ENCODE measurements around the gene AIM2. TPM values are rescaled to one million over a fixed set of nuclear protein-coding genes. Genes with fewer than 3 reads are reported as not detected.

The AIM2 gene
- total and polyA plus RNA-seq, 10 of the 15 experiments (the other 5 are each of a cell fraction or from before 2014, with no cell fraction given): 7.9 to 35.7 (median 12.8) TPM

DNA sequence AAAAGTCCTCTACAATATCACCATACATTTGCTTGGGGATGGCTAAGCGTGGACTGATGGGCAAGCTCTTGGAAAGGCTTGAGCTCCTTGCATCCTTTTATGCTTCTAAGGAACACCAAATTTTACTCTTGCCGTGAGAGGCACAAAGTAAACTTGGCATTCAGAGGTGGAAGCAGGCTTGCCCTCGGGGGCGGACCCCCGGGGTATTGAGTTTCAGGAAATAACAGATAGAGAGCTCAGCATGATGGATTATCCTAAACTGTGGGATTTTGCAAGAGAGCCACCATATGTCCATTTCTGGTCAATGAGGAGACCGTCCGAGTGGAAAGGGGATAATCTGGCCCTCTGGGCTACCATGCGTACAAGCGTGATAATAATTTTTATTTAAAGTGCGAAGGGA lies 52.8 kb downstream of the AIM2 start:
- no peaks in the 10 kb centered on the region for H3K27me3 ChIP-seq (replicated peaks in 1 of 2; ENCODE audit: control insufficient read depth in 2 of 2, insufficient read depth in 2 of 2, low read length in 1 of 2)
- no peaks in the 10 kb centered on the region; the same call in 1 of the 2 replicates for H3K4me1 ChIP-seq (ENCODE audit: control insufficient read depth, insufficient read depth, low read length)
- CTCF ChIA-PET: interaction anchor here (0.6 to 1.2 kb wide), 3 partner anchors 16 to 663 kb away, joined by 3 read pairs; no protein-coding TSS in a partner anchor
- no peak overlapping the region for H3K4me3 ChIP-seq
- H2AFZ ChIP-seq (ENCODE audit: control insufficient read depth, low read depth, low read length): no peak overlapping the region
- DNase-seq (ENCODE audit: low read depth, low spot score) (no peak), ATAC-seq (no peak), FAIRE-seq (no peak)
- H3K79me2 ChIP-seq (ENCODE audit: control insufficient read depth, insufficient read depth, low read length): peaks cover 82% of the 10 kb centered on the region
- no peaks in the 10 kb centered on the region; the same call in 1 of the 3 replicates for H3K9me3 ChIP-seq (replicated peaks; ENCODE audit: control insufficient read depth, insufficient read depth, low read length)
- 97% methylated on average over 10 of the region's 10 CpGs for WGBS (ENCODE audit: insufficient coverage, insufficient replicate concordance, low lambda C conversion rate, missing lambda C conversion rate)
- in situ Hi-C loops (cut with MboI): no loop called here
- H3K4me2 ChIP-seq (ENCODE audit: control insufficient read depth, insufficient read depth): no peak overlapping the region
- SMC1A ChIA-PET (ENCODE audit: uncharacterized antibody, unreplicated experiment): interaction anchor here (4.5 kb wide), 1 partner anchor 17 kb away, joined by 15 read pairs; no protein-coding TSS in a partner anchor
- POLR2A ChIA-PET: interaction anchor here (1.2 kb wide), 1 partner anchor 17 kb away, joined by 3 read pairs; no protein-coding TSS in a partner anchor
- peaks cover 1 to 45% of the 10 kb centered on the region in 2 experiments for H3K36me3 ChIP-seq (ENCODE audit: control insufficient read depth in 2 of 2, insufficient read depth in 2 of 2, low read length in 1 of 2)
- no peak overlapping the region for H3K9ac ChIP-seq (ENCODE audit: control insufficient read depth, insufficient read depth, low read length)
- H3K27ac ChIP-seq (ENCODE audit: control insufficient read depth, insufficient read depth): no peak overlapping the region
- RAD21 ChIA-PET (ENCODE audit: unreplicated experiment): no interaction called here
- intact Hi-C loops (cut with micrococcal nuclease; ENCODE audit: unreplicated experiment): loop anchor here (5.0 kb wide), 1 partner anchor 34 kb away; no protein-coding TSS in a partner anchor
- no TSS peak for BruUV-seq (replicated peaks)
- H4K20me1 ChIP-seq (ENCODE audit: control insufficient read depth, insufficient read depth): peaks cover 5% of the 10 kb centered on the region; the same call in 1 of the 2 replicates
- TF ChIP-seq ZBTB4 (CRISPR knock-in tag; IDR thresholded peaks at IDR 0.05): no peak
- TF ChIP-seq SREBF1 (IDR thresholded peaks at IDR 0.05; ENCODE audit: low read length): no peak
- TF ChIP-seq PML (IDR thresholded peaks at IDR 0.05; ENCODE audit: low read length): no peak
- TF ChIP-seq ZSCAN29 (IDR thresholded peaks at IDR 0.05): no peak
- TF ChIP-seq CHD2 (IDR thresholded peaks at IDR 0.05; ENCODE audit: borderline replicate concordance, low read depth, low read length): no peak
- no peak for TF ChIP-seq ZNF622 (IDR thresholded peaks at IDR 0.05)
- no peak for TF ChIP-seq REST (IDR thresholded peaks at IDR 0.05; ENCODE audit: low read depth, low read length)
- no peak for TF ChIP-seq RFX5 (IDR thresholded peaks at IDR 0.05; ENCODE audit: low read depth, low read length)
- no peak for TF ChIP-seq NFXL1 (IDR thresholded peaks at IDR 0.05; ENCODE audit: borderline replicate concordance)
- TF ChIP-seq ZZZ3 (IDR thresholded peaks at IDR 0.05; ENCODE audit: control insufficient read depth, insufficient read length, low read depth): no peak
- TF ChIP-seq, protein P1, sequence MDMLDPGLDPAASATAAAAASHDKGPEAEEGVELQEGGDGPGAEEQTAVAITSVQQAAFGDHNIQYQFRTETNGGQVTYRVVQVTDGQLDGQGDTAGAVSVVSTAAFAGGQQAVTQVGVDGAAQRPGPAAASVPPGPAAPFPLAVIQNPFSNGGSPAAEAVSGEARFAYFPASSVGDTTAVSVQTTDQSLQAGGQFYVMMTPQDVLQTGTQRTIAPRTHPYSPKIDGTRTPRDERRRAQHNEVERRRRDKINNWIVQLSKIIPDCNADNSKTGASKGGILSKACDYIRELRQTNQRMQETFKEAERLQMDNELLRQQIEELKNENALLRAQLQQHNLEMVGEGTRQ (IDR thresholded peaks at IDR 0.05; ENCODE audit: borderline replicate concordance, low read depth, low read length): no peak
- TF ChIP-seq EED (IDR thresholded peaks at IDR 0.05; ENCODE audit: low read depth): no peak
- no peak for TF ChIP-seq SKIL (IDR thresholded peaks at IDR 0.05; ENCODE audit: low read depth, poor library complexity, severe bottlenecking)
- no peak for TF ChIP-seq EP300 (IDR thresholded peaks at IDR 0.05; ENCODE audit: borderline replicate concordance in 1 of 2, control insufficient read depth in 1 of 2, low read depth in 2 of 2, low read length in 2 of 2)

Measured in GM12878 (cell line).